Amygdala (tissue), 56 donors: ENCODE measurements around the gene S100B.

Source experiments
- DNase-seq, 56 donors: peaks; one replicate each; lab custom pipeline; 2025; lab: John Stamatoyannopoulos, UW

S100B gene

GRCh38 chr21:46604975-46605766, at the start of gene S100B:
S100B (minus strand) TSS chr21:46605082; CDS start chr21:46602415, 2,667 bp downstream.
- DNase-seq = peak in 54 of 56 donors; percentile 37 to 97 (median 84)

GRCh38 chr21:46651121-46651520, 46.2 kb upstream of the S100B start:
- DNase-seq = no peak

DNA sequence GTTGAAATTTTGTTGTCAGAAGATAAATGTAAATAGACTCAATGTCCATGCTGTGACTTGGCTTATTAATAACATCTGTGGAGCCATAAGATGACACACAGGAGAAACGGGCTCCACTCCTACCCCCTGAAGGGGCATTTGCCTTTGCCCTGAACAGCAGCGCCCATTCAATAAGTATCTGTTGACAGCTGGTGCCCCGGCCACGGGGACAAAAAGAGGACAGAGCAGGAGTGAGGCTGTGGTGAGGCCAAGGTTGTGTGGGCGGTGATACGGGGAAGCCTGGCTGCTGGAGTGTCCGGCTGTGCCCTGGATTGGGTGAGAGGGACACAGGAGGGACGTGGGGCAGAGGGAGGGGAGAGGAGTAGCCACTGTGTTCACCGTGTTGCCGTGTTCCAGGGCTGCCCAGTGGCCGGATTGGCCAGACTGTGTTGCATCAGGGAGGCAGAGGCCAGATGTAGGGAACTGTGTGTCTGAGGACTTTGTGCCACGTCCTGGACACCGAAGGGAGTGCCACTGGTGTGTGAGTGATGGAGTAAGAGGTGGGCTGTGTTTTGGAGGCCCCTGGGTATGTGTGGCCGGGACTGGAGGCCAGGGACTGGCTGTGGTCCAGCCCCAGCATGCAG, 45.7 kb upstream of the S100B start:
- DNase-seq = no peak

GRCh38 chr21:46649356-46649755, 44.5 kb upstream of the S100B start:
- no peak for DNase-seq

GRCh38 chr21:46648539-46648938, 43.7 kb upstream of the S100B start:
- no peak for DNase-seq

DNA sequence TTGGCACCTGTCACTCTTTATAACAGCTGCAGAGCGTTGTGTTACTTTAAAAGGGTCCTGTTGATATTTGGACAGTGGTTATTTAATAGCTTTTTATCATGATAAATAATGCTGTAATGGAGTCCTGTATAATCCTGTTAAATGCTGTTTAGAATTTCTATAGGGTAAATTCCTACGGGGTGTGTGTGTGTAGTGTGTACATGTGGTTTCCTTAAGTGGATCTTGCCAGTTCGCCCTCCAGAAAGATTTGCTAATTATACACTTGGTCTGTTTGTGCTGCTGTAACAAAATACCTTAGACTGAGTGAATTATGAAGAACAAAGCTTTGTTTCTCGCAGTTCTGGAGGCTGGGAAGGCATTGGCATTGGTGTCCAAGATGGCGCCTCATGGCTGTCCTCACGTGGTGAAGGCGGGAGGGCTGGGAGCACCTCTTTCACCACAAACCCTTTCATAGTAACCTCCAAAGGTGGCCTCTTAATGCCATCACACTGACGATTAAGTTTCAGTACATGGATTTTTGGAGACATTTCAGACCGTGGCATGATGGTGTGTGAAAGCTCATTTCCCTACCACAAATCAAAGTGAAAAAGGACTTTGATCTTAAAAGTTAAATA, 41.8 kb upstream of the S100B start:
- DNase-seq = no peak

- DNase-seq = no peak
These were observed 41.0 kb upstream of the S100B start for GRCh38 chr21:46645840-46646239.

DNA sequence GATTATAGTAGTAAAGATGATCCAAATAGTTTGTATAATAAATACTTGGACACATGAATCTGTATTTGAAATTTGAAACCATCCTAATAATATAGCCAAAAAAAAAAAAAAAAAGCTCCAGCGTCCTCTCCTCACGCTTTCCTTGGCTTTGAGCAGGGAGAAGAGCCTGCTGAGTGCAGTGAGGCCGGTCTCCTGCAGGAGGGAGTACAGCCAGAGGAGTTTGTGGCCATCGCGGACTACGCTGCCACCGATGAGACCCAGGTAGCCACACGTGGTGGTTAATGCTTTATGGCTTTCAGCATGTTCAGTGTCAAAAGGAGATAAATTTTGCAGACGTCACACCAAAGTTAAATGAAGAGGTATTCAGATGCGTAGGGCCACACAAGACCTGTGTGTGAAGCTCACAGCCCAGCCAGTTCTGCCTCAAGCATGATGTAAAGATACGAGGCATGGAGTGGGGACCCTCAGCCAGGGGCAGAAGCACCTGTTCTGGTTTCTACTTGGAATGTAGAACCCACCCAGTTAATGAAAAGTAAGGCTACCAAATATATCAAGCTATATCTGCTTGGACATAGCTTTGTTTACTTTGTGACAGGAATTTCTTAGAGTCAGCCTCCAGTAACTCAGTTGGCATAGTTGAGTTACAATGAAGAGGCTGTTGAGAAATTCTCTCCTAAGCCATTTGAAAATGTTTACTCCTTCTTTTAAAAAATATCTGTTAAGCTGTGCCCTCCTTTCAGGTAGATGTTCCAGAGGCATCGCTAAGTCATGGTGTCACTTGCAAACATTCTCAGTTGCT, 38.7 kb upstream of the S100B start:
- DNase-seq = no peak

- no peak for DNase-seq
These were observed 36.8 kb upstream of the S100B start for GRCh38 chr21:46641656-46642055.

DNA sequence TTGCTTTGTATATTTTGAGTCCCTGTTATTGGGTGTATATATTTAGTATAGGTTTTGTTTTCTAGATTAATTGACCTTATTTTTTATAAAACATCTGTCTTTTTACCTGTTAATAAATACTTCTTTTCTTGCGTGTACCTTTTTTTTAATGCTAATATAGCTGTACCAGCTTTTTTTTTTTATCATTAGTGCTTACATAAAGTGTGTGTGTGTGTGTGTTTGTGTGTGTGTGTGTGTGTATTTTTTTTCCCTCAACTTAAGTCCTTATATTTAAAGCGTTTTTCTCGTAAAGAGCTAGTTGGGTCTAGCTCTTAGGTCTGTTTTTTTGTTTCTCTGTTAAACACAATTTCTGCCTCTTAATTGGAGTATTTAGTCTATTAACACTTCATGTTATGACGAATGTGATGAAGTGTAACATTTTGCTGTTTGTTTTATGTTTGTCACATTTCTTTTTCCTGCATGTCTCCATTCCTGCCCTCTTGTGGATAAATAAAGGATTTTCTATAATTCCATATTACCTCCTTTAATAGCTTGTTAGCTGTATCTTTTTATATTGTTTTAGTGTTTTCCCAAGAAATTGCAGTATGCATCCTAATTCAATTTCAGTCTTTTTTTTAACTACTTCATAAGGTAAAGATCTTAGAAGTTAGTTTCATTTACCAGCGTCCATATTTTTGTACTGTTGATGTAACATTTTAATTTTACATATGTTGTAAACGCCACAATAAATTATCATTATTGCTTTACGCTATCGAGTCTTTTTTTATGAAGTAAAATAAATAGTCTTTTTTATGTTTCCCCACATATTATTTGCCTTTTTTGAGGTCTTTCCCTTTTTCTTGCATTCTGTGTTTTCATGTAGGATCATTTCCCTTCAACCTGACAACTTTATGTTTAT, 34.9 kb upstream of the S100B start:
- DNase-seq = peak in 1 of 56 donors; percentile 7

DNA sequence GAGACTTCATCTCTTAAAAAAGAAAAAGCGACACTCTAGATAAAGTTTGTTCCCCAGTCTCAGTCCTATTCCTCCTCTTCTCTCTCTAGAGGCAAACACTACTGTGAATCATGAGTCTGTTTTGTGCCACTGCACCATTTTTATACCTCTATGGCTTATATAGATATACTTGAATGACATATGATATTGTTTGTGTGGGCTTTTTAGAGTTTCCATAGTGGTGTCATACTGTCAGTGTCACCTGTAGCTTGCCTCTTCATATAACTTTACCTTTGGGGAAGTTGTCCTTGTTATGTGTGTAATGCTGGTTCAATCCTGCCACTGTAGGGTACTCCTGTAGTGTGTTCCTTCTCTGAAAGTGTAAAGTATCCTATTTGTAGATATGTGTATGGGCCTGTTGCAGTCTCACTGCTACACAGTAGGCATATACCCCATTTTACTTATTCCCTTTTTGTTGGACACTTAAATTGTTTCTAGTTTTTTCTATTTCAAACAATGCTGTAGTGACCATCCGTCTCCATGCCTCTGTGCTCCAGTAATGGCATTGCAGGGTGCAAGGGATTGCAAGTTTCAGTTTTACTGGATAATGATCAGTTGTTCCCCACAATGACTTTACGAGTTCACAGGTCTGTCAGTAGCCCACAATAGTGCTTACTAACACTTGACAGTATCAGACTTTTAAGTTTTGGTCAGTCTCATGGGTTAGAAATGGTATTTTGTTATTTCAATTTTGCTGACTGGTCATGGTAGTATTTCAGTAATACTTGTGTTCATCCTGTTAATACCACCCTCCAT, 33.3 kb upstream of the S100B start:
- no peak for DNase-seq

GRCh38 chr21:46636550-46637285, 31.8 kb upstream of the S100B start:
- no peak for DNase-seq

DNA sequence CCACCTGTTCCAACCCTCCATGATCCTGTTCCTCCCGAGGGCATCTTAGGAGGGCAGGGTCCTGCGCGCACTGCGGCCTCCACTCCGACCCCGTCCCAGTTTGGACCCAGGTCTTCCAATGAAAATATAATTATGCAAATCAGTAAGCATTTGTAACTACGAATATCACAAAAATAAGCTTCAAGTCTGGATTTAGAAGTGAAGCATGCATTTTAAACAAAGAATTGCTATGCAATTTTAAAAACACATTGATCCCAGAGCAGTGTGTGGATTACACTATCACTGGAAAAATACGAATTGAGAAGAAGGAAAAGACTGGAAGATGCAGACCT, 31.3 kb upstream of the S100B start:
- no peak for DNase-seq

- peak; percentile 75 to 99 (median 94) for DNase-seq
These were observed 30.7 kb upstream of the S100B start, which contains the start of gene PRMT2 for GRCh38 chr21:46635324-46636180. PRMT2 (plus strand) TSS chr21:46635674; CDS start chr21:46636952, 1,278 bp downstream.

- DNase-seq = peak in 37 of 56 donors; percentile 59 to 92 (median 83)
These were observed 30.1 kb upstream of the S100B start for GRCh38 chr21:46634966-46635323.

DNA sequence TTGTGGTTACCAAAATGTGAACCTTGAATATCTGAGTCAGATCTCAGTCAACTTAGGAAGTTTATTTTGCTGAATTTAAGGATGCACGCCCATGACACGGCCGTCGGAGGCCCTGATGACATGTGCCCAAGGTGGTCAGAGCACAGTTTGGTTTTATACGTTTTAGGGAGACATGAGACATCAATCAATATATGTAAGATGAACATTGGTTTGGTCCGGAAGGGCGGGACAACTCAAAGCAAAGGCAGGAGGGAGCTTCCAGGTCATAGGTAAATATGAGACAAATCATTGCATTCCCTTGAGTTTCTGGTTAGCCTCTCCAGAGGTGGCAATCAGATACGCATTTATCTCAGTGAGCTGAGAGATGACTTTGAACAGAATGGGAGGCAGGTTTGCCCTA, 29.5 kb upstream of the S100B start:
- no peak for DNase-seq

DNA sequence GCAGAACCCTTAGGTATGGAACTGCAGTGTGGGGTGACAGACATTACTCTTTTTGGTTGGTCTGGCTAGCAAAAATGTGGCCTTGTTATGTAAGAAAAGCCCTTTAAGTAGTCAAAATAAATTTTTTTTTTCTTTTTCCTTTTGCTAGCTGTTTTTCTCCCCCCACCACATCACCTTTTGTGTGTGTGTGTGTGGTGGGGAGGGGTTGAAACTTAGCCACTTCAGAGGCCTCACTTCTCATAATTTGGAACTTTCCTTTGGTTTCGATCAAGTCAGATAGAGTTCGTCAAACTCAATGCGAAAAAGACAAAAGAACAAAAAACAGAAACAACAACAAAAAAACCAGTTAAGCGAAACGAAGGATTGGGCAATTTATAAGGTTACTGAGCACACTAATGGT, 28.7 kb upstream of the S100B start:
- no peak for DNase-seq
